ENCODE results near the gene GCH1.
"Not testable (repeated sequence)": the region's sequence is repeated elsewhere in the genome, so short reads cannot be mapped to it uniquely, and the experiment has no call there.

GRCh38 chr14:54870154-54871090 is 32.2 kb downstream of the GCH1 start:
- not testable (repeated sequence) for TF ChIP-seq CTCF, EZH2 (IDR thresholded peaks at IDR 0.05)
